Retinal pigment epithelial cell (primary cell): Measurements from ENCODE around the gene RUSC2.

Experiments used
- DNase-seq: peaks from one replicate; pipeline ENCODE4 v3.0.0-alpha.2; 2010; ENCODE audit warnings: low read depth
- H3K4me3 ChIP-seq: 2 replicates; pipeline ENCODE4 v1.5.1; 2011; ENCODE audit warnings: mild to moderate bottlenecking, low read length, control low read depth, moderate library complexity
- CTCF ChIP-seq: conservative IDR thresholded peaks from 2 replicates; pipeline ENCODE4 v1.5.1; 2011; ENCODE audit warnings: low read depth, low read length, control low read depth, inconsistent platforms

RUSC2 gene

DNA sequence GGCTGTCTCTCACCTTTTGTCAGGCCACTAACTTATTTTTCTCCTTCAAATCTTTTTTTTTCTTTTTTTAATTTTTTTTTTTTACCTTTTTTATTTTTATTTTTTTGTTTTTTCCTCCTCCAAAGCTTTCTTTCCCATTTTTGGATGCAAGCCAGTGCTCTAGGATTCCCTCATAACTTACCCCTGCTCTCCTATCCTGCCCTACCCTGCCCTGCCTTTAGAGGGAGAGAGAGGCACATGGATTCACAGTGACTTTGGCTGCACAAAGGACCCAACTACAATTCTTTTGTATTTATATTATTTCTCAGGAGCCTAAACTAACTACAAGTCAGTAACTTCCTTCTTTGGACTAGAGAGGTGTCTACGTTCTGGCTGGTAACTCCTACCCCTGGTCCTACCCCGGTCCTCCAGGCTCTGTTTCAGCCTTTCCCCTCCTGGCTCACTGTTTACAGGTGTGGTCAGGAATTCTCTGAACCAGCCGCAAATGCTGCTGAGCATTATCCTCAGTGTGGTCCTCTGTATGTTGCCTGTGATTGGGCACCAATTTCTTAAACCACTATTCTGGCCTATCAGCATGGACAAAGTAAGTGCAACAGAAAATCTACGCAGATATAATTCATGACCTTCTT, 8.4 kb upstream of the RUSC2 start:
- no peak for DNase-seq
- peak; percentile 85 for TF ChIP-seq CTCF

GRCh38 chr9:35482071-35482470, 7.8 kb upstream of the RUSC2 start:
- DNase-seq, result no peak
- H3K4me3 ChIP-seq, result no peak overlapping the region
- no peak for TF ChIP-seq CTCF

More for the DNA sequence above, 8.4 kb upstream of the RUSC2 start:
- H3K4me3 ChIP-seq, result no peak overlapping the region

GRCh38 chr9:35484406-35484805, 5.5 kb upstream of the RUSC2 start:
- DNase-seq, result no peak
- TF ChIP-seq CTCF, result no peak
- H3K4me3 ChIP-seq, result no peak overlapping the region

DNA sequence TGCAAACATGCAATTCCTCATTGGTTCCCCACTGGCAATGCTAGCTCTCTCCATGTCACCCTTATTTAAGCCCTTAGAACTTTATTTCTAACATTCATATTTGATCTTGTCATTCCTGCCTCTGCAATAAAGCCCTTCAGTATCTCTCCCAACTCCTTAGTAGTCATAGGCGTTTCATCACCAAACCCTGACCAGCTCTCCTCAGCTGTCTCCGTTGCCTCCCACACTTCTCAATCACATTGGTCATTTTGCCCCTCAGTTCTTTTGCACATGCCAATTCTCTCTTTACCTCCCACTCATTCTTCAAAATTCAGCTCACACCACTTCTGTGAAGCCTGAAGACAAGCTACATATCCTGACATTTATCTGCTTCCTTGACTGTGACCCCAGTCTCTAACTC, 2.8 kb upstream of the RUSC2 start:
- H3K4me3 ChIP-seq, result no peak overlapping the region
- TF ChIP-seq CTCF, result no peak
- no peak for DNase-seq

DNA sequence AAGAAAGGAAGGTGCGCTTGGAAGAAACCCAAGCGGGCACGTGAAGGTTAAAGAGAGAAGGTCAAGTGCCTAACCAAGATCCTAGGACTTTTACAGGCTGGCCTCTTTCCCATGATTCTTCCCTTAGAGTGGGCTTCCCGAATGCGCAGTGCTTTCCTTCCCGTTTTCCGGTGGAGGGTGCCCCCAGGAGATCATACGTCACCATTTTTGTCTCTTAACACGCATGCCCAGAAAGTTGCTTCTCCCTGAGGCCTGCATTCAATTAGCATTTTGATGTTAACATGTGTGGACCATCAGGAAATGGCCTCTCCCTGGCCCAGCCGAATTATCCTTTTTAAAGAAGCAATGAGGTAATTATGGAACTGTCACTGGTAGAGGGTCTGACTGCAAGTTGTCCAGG, 1.9 kb upstream of the RUSC2 start:
- no peak for DNase-seq
- TF ChIP-seq CTCF, result no peak
- H3K4me3 ChIP-seq, result no peak overlapping the region

DNA sequence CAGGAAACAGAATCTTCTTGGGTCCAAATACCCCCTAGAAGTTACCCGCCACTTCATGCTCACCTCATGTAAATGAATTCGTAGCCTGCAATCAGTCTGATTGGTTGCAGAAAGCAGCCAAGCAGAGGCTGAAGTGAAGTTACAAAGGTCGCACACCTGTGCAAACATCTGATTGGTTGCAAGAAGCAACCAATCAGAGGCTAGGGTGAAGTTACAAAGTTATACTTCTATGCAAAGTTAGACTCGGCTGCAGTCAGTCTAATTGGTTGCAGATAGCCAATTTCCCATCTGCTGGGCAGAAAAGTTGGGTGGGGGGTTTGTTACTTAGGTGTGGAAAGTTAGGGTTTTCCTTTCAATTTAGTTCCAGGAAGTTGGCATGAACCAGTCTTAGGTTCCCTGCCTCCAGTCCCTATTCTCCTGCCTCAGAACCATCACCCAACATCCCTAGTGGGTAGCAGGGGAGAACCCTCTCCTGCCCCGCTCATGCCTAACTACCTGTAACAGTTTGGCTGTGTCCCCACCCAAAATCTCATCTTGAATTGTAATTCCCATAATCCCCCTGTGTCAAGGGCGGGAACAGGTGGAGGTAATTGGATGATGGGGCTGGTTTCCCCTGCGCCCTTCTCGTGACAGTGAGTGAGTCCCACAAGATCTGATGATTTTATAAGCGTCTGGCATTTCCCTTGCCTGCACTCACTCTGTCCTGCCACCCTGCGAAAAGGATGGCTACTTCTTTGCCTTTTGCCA, 1.2 kb upstream of the RUSC2 start:
- no peak for TF ChIP-seq CTCF
- no peak for DNase-seq
- H3K4me3 ChIP-seq, result peak overlapping the region; percentile 86
